ENCODE measurements around the gene APOA5. TPM values are rescaled to one million over a fixed set of nuclear protein-coding genes. Genes with fewer than 3 reads are reported as not detected.

APOA5 gene
- total and polyA plus RNA-seq, 2 of the 8 experiments (the other 6 are each of a cell fraction or from before 2014, with no cell fraction given) = 0.08 to 0.15 TPM

GRCh38 chr11:116813170-116813569, 21.5 kb upstream of the APOA5 start:
- Histone ChIP-seq H3K23ac (ENCODE audit: insufficient read length) (no peak overlapping the region), H3K27ac (ENCODE audit: low read depth, low read length) (no peak overlapping the region), H3K23me2 (ENCODE audit: low read depth, low read length) (no peaks in the 10 kb centered on the region; the same call in 1 of the 2 replicates), H3K4me3 (ENCODE audit: extremely low read depth in 1 of 4, insufficient read depth in 2 of 4, low read depth in 3 of 4, low read length in 4 of 4) (no peak overlapping the region), H2BK15ac (ENCODE audit: low read length) (no peak overlapping the region), H4K8ac (ENCODE audit: extremely low read depth, insufficient read depth, low read length) (no peak overlapping the region), H3K18ac (ENCODE audit: extremely low read depth, low read length) (no peak overlapping the region), H2BK5ac (ENCODE audit: low read depth, low read length) (no peak overlapping the region), H3K9ac (replicated peaks in 1 of 4; ENCODE audit: extremely low read depth in 1 of 4, low read depth in 3 of 4, low read length in 3 of 4) (no peak overlapping the region), H3K56ac (replicated peaks; ENCODE audit: insufficient read length, low read depth, low read length) (no peak overlapping the region), H2BK12ac (ENCODE audit: low read depth, low read length) (no peak overlapping the region), H4K5ac (ENCODE audit: insufficient read length, low read depth, low read length) (no peak overlapping the region), H3K14ac (ENCODE audit: insufficient read length) (no peak overlapping the region), H3K79me1 (ENCODE audit: low read depth, low read length) (no peaks in the 10 kb centered on the region), H4K20me1 (replicated peaks in 1 of 2; ENCODE audit: control insufficient read depth in 1 of 2, insufficient read depth in 2 of 2, low read length in 2 of 2) (no peaks in the 10 kb centered on the region), H3K9me3 (ENCODE audit: insufficient read depth in 2 of 2, low read depth in 1 of 2, low read length in 1 of 2) (no peaks in the 10 kb centered on the region), H2AFZ (ENCODE audit: low read length) (no peak overlapping the region), H2AK5ac (ENCODE audit: low read depth, low read length) (no peak overlapping the region), H3K4ac (replicated peaks; ENCODE audit: insufficient read length, low read depth, low read length) (no peak overlapping the region), H2BK20ac (ENCODE audit: low read length) (no peak overlapping the region), H4K91ac (replicated peaks; ENCODE audit: insufficient read length, low read length) (no peak overlapping the region), H3K4me1 (replicated peaks in 1 of 4; ENCODE audit: control insufficient read depth in 3 of 4, insufficient read depth in 4 of 4, low read length in 3 of 4) (no peaks in the 10 kb centered on the region), H3K79me2 (ENCODE audit: control insufficient read depth in 1 of 2, insufficient read depth in 2 of 2, low read length in 2 of 2) (no peaks in the 10 kb centered on the region), H3K27me3 (replicated peaks in 1 of 4; ENCODE audit: control insufficient read depth in 3 of 4, extremely low read depth in 1 of 4, insufficient read depth in 3 of 4, low read length in 3 of 4) (no peaks in the 10 kb centered on the region), H2BK120ac (replicated peaks; ENCODE audit: low read depth, low read length) (no peak overlapping the region), H3K4me2 (ENCODE audit: insufficient read depth in 1 of 2, low read depth in 2 of 2, low read length in 2 of 2) (no peak overlapping the region), H3K36me3 (ENCODE audit: control insufficient read depth in 2 of 4, insufficient read depth in 4 of 4, low read length in 3 of 4) (no peaks in the 10 kb centered on the region)
- CTCF ChIA-PET (ENCODE audit: partially characterized antibody) = interaction anchor here (0.6 to 2.0 kb wide), 12 partner anchors 10 to 326 kb away, joined by 3 to 11 read pairs (median 4); partner anchors contain the start of genes APOA1, APOA4 and APOA5
- DNase-seq (ENCODE audit: low read depth in 1 of 2, low spot score in 2 of 2) (no peak), FAIRE-seq (no peak)
- POLR2A ChIA-PET (ENCODE audit: partially characterized antibody) = interaction anchor here (1.4 kb wide), 1 partner anchor 23 kb away, joined by 3 read pairs; no protein-coding TSS in a partner anchor
- WGBS, 2 experiments (ENCODE audit: extremely low coverage in 1 of 2, insufficient coverage in 1 of 2, insufficient read length in 1 of 2, insufficient replicate concordance in 2 of 2, low coverage in 1 of 2, low lambda C conversion rate in 2 of 2, missing lambda C conversion rate in 1 of 2) = 87% methylated on average over 1 of the region's 1 CpG; no CpG with 5 or more reads in 1 of the 2 experiments

All from H1 (cell line).